Fibroblast of skin of right biceps (primary cell): ENCODE data around the gene SMCO2.
A peak's percentile ranks its signal among the peaks of the same experiment; 100 is the strongest.

Experiments used
- DNase-seq: peaks from one replicate; pipeline ENCODE4 v3.0.0-alpha.2; 2013

SMCO2 gene

GRCh38 chr12:27502021-27502435 lies 55.5 kb downstream of the SMCO2 start:
- no peak for DNase-seq

GRCh38 chr12:27504507-27504906 lies 58.0 kb downstream of the SMCO2 start:
- DNase-seq: peak; percentile 69

- peak; percentile 96 for DNase-seq
Observed at GRCh38 chr12:27505109-27505508, 58.6 kb downstream of the SMCO2 start.

GRCh38 chr12:27505761-27506160 lies 59.2 kb downstream of the SMCO2 start:
- DNase-seq: peak; percentile 47

- no peak for DNase-seq
Observed at GRCh38 chr12:27506645-27507189, 60.2 kb downstream of the SMCO2 start.

- no peak for DNase-seq
Observed at GRCh38 chr12:27508736-27509431, 62.3 kb downstream of the SMCO2 start.

GRCh38 chr12:27511031-27511722 lies 64.6 kb downstream of the SMCO2 start:
- peak; percentile 73 for DNase-seq

GRCh38 chr12:27511723-27512045 lies 65.1 kb downstream of the SMCO2 start:
- DNase-seq: no peak

- no peak for DNase-seq
Observed at GRCh38 chr12:27513155-27513824, 66.8 kb downstream of the SMCO2 start.

GRCh38 chr12:27515671-27516070 lies 69.1 kb downstream of the SMCO2 start:
- DNase-seq: no peak

- no peak for DNase-seq
Observed at GRCh38 chr12:27516625-27517024, 70.1 kb downstream of the SMCO2 start.

- DNase-seq: peak; percentile 42
Observed at GRCh38 chr12:27517546-27517945, 71.0 kb downstream of the SMCO2 start.

- no peak for DNase-seq
Observed at GRCh38 chr12:27517961-27518665, 71.6 kb downstream of the SMCO2 start.

- DNase-seq: peak; percentile 76
Observed at GRCh38 chr12:27521066-27521465, 74.5 kb downstream of the SMCO2 start.

- no peak for DNase-seq
Observed at GRCh38 chr12:27521981-27522380, 75.4 kb downstream of the SMCO2 start.

GRCh38 chr12:27523305-27523641 lies 76.7 kb downstream of the SMCO2 start:
- no peak for DNase-seq

- peak; percentile 99 for DNase-seq
Observed at GRCh38 chr12:27523642-27524493, 77.3 kb downstream of the SMCO2 start, which contains the start of gene PPFIBP1. Gene PPFIBP1 (plus strand): TSS chr12:27524206. CDS start chr12:27633397, 109,191 bp downstream.

- no peak for DNase-seq
Observed at GRCh38 chr12:27524494-27524835, 77.9 kb downstream of the SMCO2 start.

GRCh38 chr12:27524839-27525753 lies 78.6 kb downstream of the SMCO2 start:
- peak; percentile 86 for DNase-seq

- DNase-seq: no peak
Observed at GRCh38 chr12:27527512-27527911, 81.0 kb downstream of the SMCO2 start.

GRCh38 chr12:27528788-27529187 lies 82.3 kb downstream of the SMCO2 start:
- DNase-seq: no peak
